ENCODE data around the gene SELENOO.

SELENOO gene

GRCh38 chr22:50218153-50218995 is 17.6 kb downstream of the SELENOO start:
- DNase-seq: no peak

GRCh38 chr22:50218996-50219727 is 18.4 kb downstream of the SELENOO start:
- DNase-seq: peak; percentile 44

- DNase-seq: no peak
Observed at GRCh38 chr22:50219800-50220602, 19.2 kb downstream of the SELENOO start.

- DNase-seq: no peak
Observed at GRCh38 chr22:50220603-50221409, 20.0 kb downstream of the SELENOO start.

- DNase-seq: no peak
Observed at GRCh38 chr22:50221410-50222300, 20.8 kb downstream of the SELENOO start.

- no peak for DNase-seq
Observed at GRCh38 chr22:50222508-50222907, 21.7 kb downstream of the SELENOO start.

GRCh38 chr22:50224071-50224470 is 23.3 kb downstream of the SELENOO start:
- no peak for DNase-seq

- no peak for DNase-seq
Observed at GRCh38 chr22:50225200-50225969, 24.6 kb downstream of the SELENOO start.

GRCh38 chr22:50226063-50226874 is 25.5 kb downstream of the SELENOO start:
- DNase-seq: no peak

GRCh38 chr22:50226875-50227165 is 26.0 kb downstream of the SELENOO start:
- DNase-seq: no peak

- DNase-seq: no peak
Observed at GRCh38 chr22:50227579-50228215, 26.9 kb downstream of the SELENOO start.

- no peak for DNase-seq
Observed at GRCh38 chr22:50228366-50228765, 27.6 kb downstream of the SELENOO start.

- no peak for DNase-seq
Observed at GRCh38 chr22:50229370-50229769, 28.6 kb downstream of the SELENOO start.

GRCh38 chr22:50232481-50233151 is 31.8 kb downstream of the SELENOO start:
- DNase-seq: no peak

GRCh38 chr22:50233223-50233622 is 32.4 kb downstream of the SELENOO start:
- no peak for DNase-seq

GRCh38 chr22:50236731-50237409 is 36.1 kb downstream of the SELENOO start:
- no peak for DNase-seq

- DNase-seq: no peak
Observed at GRCh38 chr22:50238755-50239154, 37.9 kb downstream of the SELENOO start.

- DNase-seq: no peak
Observed at GRCh38 chr22:50242406-50242949, 41.7 kb downstream of the SELENOO start.

Data from stimulated activated CD4-positive, alpha-beta T cell treated with anti-CD3 and anti-CD28 coated beads, Interleukin-15, amount 100 ng/mL, for 24 hours (primary cell).